Measurements from ENCODE around the gene MYO7B. TPM values are rescaled to one million over a fixed set of nuclear protein-coding genes. Genes with fewer than 3 reads are reported as not detected.
A peak's percentile ranks its signal among the peaks of the same experiment; 100 is the strongest.

Gene MYO7B
- total and polyA plus RNA-seq, 8 donors, result under 0.01 to 155 (median 0.48) TPM; not detected in 2

DNA sequence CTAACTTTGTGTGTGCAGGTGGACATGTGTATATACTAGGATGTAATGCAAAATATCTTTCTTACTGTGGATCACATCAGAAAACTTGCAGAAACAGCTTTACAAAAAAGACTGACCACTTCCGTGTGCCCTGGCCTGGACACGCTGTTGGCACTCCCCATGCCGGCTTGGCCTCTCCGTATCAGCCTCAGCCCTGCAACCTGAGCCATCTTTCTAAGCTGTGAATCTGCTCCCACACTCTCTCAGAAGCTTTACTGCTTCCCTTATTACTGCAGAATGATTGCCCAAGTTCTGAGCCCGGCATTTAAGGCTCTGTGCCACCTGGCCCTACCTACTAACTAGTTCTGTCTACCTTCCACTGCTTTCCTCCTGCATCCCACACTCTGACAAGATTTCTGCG is 37.8 kb downstream of the MYO7B start:
- Histone ChIP-seq H3K9me3 (no peaks in the 10 kb centered on the region), H3K4me1 (no peaks in the 10 kb centered on the region), H3K27ac (no peak overlapping the region), H3K4me3 (no peak overlapping the region), H3K27me3 (peaks cover 0 to 16% (median 0%) of the 10 kb centered on the region in 3 donors), H3K36me3 (no peaks in the 10 kb centered on the region)
- no peak for TF ChIP-seq POLR2AphosphoS5 (IDR thresholded peaks at IDR 0.05)
- TF ChIP-seq, protein P1, sequence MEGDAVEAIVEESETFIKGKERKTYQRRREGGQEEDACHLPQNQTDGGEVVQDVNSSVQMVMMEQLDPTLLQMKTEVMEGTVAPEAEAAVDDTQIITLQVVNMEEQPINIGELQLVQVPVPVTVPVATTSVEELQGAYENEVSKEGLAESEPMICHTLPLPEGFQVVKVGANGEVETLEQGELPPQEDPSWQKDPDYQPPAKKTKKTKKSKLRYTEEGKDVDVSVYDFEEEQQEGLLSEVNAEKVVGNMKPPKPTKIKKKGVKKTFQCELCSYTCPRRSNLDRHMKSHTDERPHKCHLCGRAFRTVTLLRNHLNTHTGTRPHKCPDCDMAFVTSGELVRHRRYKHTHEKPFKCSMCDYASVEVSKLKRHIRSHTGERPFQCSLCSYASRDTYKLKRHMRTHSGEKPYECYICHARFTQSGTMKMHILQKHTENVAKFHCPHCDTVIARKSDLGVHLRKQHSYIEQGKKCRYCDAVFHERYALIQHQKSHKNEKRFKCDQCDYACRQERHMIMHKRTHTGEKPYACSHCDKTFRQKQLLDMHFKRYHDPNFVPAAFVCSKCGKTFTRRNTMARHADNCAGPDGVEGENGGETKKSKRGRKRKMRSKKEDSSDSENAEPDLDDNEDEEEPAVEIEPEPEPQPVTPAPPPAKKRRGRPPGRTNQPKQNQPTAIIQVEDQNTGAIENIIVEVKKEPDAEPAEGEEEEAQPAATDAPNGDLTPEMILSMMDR (IDR thresholded peaks at IDR 0.05), result no peak
- TF ChIP-seq EP300 (IDR thresholded peaks at IDR 0.05), result no peak
- TF ChIP-seq POLR2A (IDR thresholded peaks at IDR 0.05), result no peak
- 86 to 93% (median 90%) methylated on average over 6 of the region's 6 CpGs for WGBS, 5 donors
- intact Hi-C loops (cut with DNase I; ENCODE audit: low total_unique reads), result no loop called here
- peak in 1 of 2 donors; percentile 20 for DNase-seq

DNA sequence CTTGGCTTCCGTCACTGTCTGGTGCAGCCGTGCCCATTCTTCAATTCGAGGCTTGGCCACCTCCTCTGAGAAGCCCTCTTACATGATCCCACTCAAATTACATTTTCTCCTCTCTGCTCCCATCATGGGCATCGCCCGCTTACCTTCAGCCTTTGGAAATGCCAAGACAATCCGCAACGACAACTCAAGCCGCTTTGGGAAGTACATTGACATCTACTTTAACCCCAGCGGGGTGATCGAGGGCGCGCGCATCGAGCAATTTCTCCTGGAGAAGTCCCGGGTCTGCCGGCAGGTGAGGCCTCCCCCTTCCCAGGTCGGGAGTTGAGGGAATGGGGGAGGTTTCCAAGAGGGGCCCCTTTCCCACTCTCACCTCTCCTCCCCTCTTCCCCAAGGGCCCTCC is 38.3 kb downstream of the MYO7B start:
- H3K27me3 ChIP-seq, result peaks cover 0 to 16% (median 0%) of the 10 kb centered on the region in 3 donors
- no peaks in the 10 kb centered on the region for H3K36me3 ChIP-seq
- intact Hi-C loops (cut with DNase I; ENCODE audit: low total_unique reads), result no loop called here
- no peaks in the 10 kb centered on the region for H3K4me1 ChIP-seq
- H3K4me3 ChIP-seq, result no peak overlapping the region
- no peak overlapping the region for H3K27ac ChIP-seq
- 91 to 92% (median 91%) methylated on average over 11 to 17 of the region's 17 CpGs for WGBS, 5 donors
- peak in 1 of 2 donors; percentile 20 for DNase-seq
- TF ChIP-seq, protein P1 (IDR thresholded peaks at IDR 0.05), result no peak
- TF ChIP-seq EP300 (IDR thresholded peaks at IDR 0.05) (no peak), POLR2AphosphoS5 (IDR thresholded peaks at IDR 0.05) (no peak), POLR2A (IDR thresholded peaks at IDR 0.05) (no peak)
- H3K9me3 ChIP-seq, result no peaks in the 10 kb centered on the region

- Histone ChIP-seq H3K27me3 (peaks cover 0 to 16% (median 0%) of the 10 kb centered on the region in 3 donors), H3K4me1 (no peaks in the 10 kb centered on the region), H3K4me3 (no peak overlapping the region), H3K27ac (no peak overlapping the region), H3K9me3 (no peaks in the 10 kb centered on the region), H3K36me3 (no peaks in the 10 kb centered on the region)
- 89 to 97% (median 92%) methylated on average over 3 of the region's 3 CpGs for WGBS, 5 donors
- DNase-seq, result peak in 1 of 2 donors; percentile 1
- TF ChIP-seq EP300 (IDR thresholded peaks at IDR 0.05), result no peak
- intact Hi-C loops (cut with DNase I; ENCODE audit: low total_unique reads), result no loop called here
These were observed 39.2 kb downstream of the MYO7B start for GRCh38 chr2:127574656-127575055.

- Histone ChIP-seq H3K27ac (no peak overlapping the region), H3K9me3 (no peaks in the 10 kb centered on the region), H3K4me1 (no peaks in the 10 kb centered on the region), H3K4me3 (no peak overlapping the region), H3K27me3 (peaks cover 0 to 16% (median 0%) of the 10 kb centered on the region in 3 donors), H3K36me3 (no peaks in the 10 kb centered on the region)
- intact Hi-C loops (cut with DNase I; ENCODE audit: low total_unique reads), result no loop called here
- DNase-seq, result peak in 1 of 2 donors; percentile 10
- 81 to 86% (median 86%) methylated on average over 4 of the region's 4 CpGs for WGBS, 5 donors
- TF ChIP-seq EP300 (IDR thresholded peaks at IDR 0.05), result no peak
- TF ChIP-seq POLR2A (IDR thresholded peaks at IDR 0.05), result no peak
- TF ChIP-seq, protein P1 (IDR thresholded peaks at IDR 0.05), result no peak
- no peak for TF ChIP-seq POLR2AphosphoS5 (IDR thresholded peaks at IDR 0.05)
These were observed 39.8 kb downstream of the MYO7B start for GRCh38 chr2:127575185-127575765.

- TF ChIP-seq, protein P1 (IDR thresholded peaks at IDR 0.05), result no peak
- no peak for TF ChIP-seq EP300 (IDR thresholded peaks at IDR 0.05)
- no peak for TF ChIP-seq POLR2A (IDR thresholded peaks at IDR 0.05)
- no peak for TF ChIP-seq POLR2AphosphoS5 (IDR thresholded peaks at IDR 0.05)
- 64 to 78% (median 74%) methylated on average over 8 to 11 of the region's 11 CpGs for WGBS, 5 donors
- peaks cover 0 to 16% (median 0%) of the 10 kb centered on the region in 3 donors for H3K27me3 ChIP-seq
- H3K9me3 ChIP-seq, result no peaks in the 10 kb centered on the region
- no peaks in the 10 kb centered on the region for H3K4me1 ChIP-seq
- H3K36me3 ChIP-seq, result no peaks in the 10 kb centered on the region
- no peak overlapping the region for H3K27ac ChIP-seq
- peak in 1 of 2 donors; percentile 23 for DNase-seq
- intact Hi-C loops (cut with DNase I; ENCODE audit: low total_unique reads), result no loop called here
- no peak overlapping the region for H3K4me3 ChIP-seq
These were observed 40.5 kb downstream of the MYO7B start for GRCh38 chr2:127575941-127576432.

Measured in stomach (tissue), 9 donors.